HG03064 (cell line): ENCODE data around the gene STK16.

Experiments used
- ATAC-seq: cut with Tn5 transposase; IDR thresholded peaks from one replicate; pipeline ENCODE4 v1.9.1; 2021; ENCODE audit warnings: low read depth; ENCODE audit not compliant: unreplicated experiment

Gene STK16

GRCh38 chr2:219213486-219214071, 31.7 kb upstream of the STK16 start:
- no peak for ATAC-seq

- no peak for ATAC-seq
Measured at GRCh38 chr2:219214141-219214540, 31.1 kb upstream of the STK16 start.

- ATAC-seq, result no peak
Measured at GRCh38 chr2:219214786-219215185, 30.5 kb upstream of the STK16 start.

- ATAC-seq, result no peak
Measured at GRCh38 chr2:219215871-219216534, 29.3 kb upstream of the STK16 start.

- ATAC-seq, result no peak
Measured at GRCh38 chr2:219216535-219216915, 28.8 kb upstream of the STK16 start.

GRCh38 chr2:219218217-219218731, 27.0 kb upstream of the STK16 start:
- peak; percentile 17 for ATAC-seq

GRCh38 chr2:219218732-219219701, 26.3 kb upstream of the STK16 start, which contains the start of gene ABCB6:
ABCB6 (minus strand) TSS chr2:219218958; CDS start chr2:219218673, 285 bp downstream.
- peak; percentile 72 for ATAC-seq

- no peak for ATAC-seq
Measured at GRCh38 chr2:219219784-219220532, 25.3 kb upstream of the STK16 start.

- ATAC-seq, result no peak
Measured at GRCh38 chr2:219220652-219221402, 24.5 kb upstream of the STK16 start.

GRCh38 chr2:219221957-219222518, 23.2 kb upstream of the STK16 start:
- ATAC-seq, result no peak

GRCh38 chr2:219223831-219224610, 21.3 kb upstream of the STK16 start:
- ATAC-seq, result no peak

- ATAC-seq, result no peak
Measured at GRCh38 chr2:219225350-219225749, 19.9 kb upstream of the STK16 start.

- ATAC-seq, result no peak
Measured at GRCh38 chr2:219228041-219228910, 17.0 kb upstream of the STK16 start.

- ATAC-seq, result no peak
Measured at GRCh38 chr2:219228911-219229304, 16.4 kb upstream of the STK16 start.

GRCh38 chr2:219229305-219230058, 15.8 kb upstream of the STK16 start, which contains the start of the genes ANKZF1 and ATG9A:
ANKZF1 (plus strand) TSS chr2:219229806; CDS start chr2:219230258, 452 bp downstream.
ATG9A (minus strand) TSS chr2:219229636; CDS start chr2:219228024, 1,612 bp downstream.
- ATAC-seq, result peak; percentile 95

GRCh38 chr2:219230059-219230540, 15.2 kb upstream of the STK16 start:
- ATAC-seq, result no peak
